Vagina (tissue), 2 donors: ENCODE measurements around the gene DDX19B.

ENCODE experiments used
- CTCF ChIP-seq, 3 experiments: fragments of 450-650 bp in 2 of 3; fragments of 200-600 bp in 1 of 3; sonication (generic) in 1 of 3; IDR thresholded peaks; one replicate each; pipeline ENCODE4 v1.5.1; 2017 to 2019; ENCODE audit warnings: antibody characterized with exemption in 3 of 3, mild to moderate bottlenecking in 2 of 3, moderate library complexity in 2 of 3
- POLR2A ChIP-seq, 2 donors: fragments of 450-650 bp; IDR thresholded peaks; one replicate each; pipeline ENCODE4 v1.6.1; 2017; ENCODE audit warnings: antibody characterized with exemption in 2 of 2, mild to moderate bottlenecking in 2 of 2, moderate library complexity in 2 of 2

GRCh38 chr16:70378869-70379493 lies 80.0 kb downstream of the DDX19B start:
- no peak for TF ChIP-seq CTCF (IDR thresholded peaks at IDR 0.05)
- no peak for TF ChIP-seq POLR2A (IDR thresholded peaks at IDR 0.05)
